Prostate gland (tissue), 2 donors: ENCODE results near the gene SPDEF.

Experiments
- CTCF ChIP-seq, 4 experiments: fragments of 200-600 bp in 2 of 4; fragments of 450-650 bp in 2 of 4; sonication (generic) in 2 of 4; IDR thresholded peaks; 1 replicate in 3 of 4; 2 replicates in 1 of 4; pipeline ENCODE4 v1.5.1; 2016 to 2019; ENCODE audit warnings: antibody characterized with exemption in 4 of 4, mild to moderate bottlenecking in 2 of 4, moderate library complexity in 2 of 4
- POLR2AphosphoS5 ChIP-seq: sonication (generic); formaldehyde crosslinking; IDR thresholded peaks from one replicate; pipeline ENCODE4 v1.6.1; 2017; ENCODE audit warnings: antibody characterized with exemption

- TF ChIP-seq CTCF (IDR thresholded peaks at IDR 0.05) (no peak), POLR2AphosphoS5 (no peak)
These were observed 29.0 kb upstream of the SPDEF start for GRCh38 chr6:34585108-34585507.
